Subcutaneous abdominal adipose tissue (tissue), 5 donors: Measurements from ENCODE around the gene COL18A1.
"Not testable (repeated sequence)": the region's sequence is repeated elsewhere in the genome, so short reads cannot be mapped to it uniquely, and the experiment has no call there.

Experiments used
- H3K27ac ChIP-seq: one replicate; pipeline ENCODE4 v1.7.0; 2013; ENCODE audit warnings: low read depth, mild to moderate bottlenecking, inconsistent platforms, low read length, moderate library complexity
- H3K27me3 ChIP-seq, 5 donors: one replicate each; pipeline ENCODE4 v1.7.0; 2013; ENCODE audit warnings: low read length in 5 of 5, inconsistent platforms in 1 of 5; ENCODE audit not compliant: control insufficient read depth in 5 of 5, insufficient read depth in 4 of 5
- H3K36me3 ChIP-seq, 5 donors: one replicate each; pipeline ENCODE4 v1.7.0; 2013; ENCODE audit warnings: low read length in 5 of 5; ENCODE audit not compliant: control insufficient read depth in 5 of 5, insufficient read depth in 5 of 5
- H3K4me1 ChIP-seq, 5 donors: one replicate each; pipeline ENCODE4 v1.7.0; 2013; ENCODE audit warnings: low read length in 5 of 5, mild to moderate bottlenecking in 3 of 5, moderate library complexity in 1 of 5; ENCODE audit not compliant: control insufficient read depth in 5 of 5, insufficient read depth in 5 of 5
- H3K4me3 ChIP-seq, 5 donors: one replicate each; pipeline ENCODE4 v1.7.0; 2013; ENCODE audit warnings: low read length in 5 of 5, low read depth in 1 of 5
- H3K9ac ChIP-seq, 5 donors: one replicate each; pipeline ENCODE4 v1.7.0; 2013; ENCODE audit warnings: low read length in 5 of 5, mild to moderate bottlenecking in 4 of 5, moderate library complexity in 3 of 5
- H3K9me3 ChIP-seq, 5 donors: one replicate each; pipeline ENCODE4 v1.7.0; 2013; ENCODE audit warnings: low read length in 5 of 5; ENCODE audit not compliant: control insufficient read depth in 5 of 5
- donor health status: healthy.
- donor health status: healthy.
- donor health status: healthy.
- donor health status: healthy.
- donor health status: healthy.

COL18A1 gene

GRCh38 chr21:45522381-45522780, 117.4 kb downstream of the COL18A1 start:
- Histone ChIP-seq H3K9ac (no peak overlapping the region), H3K4me1 (peaks cover 0 to 20% (median 11%) of the 10 kb centered on the region in 5 donors), H3K27me3 (no peaks in the 10 kb centered on the region), H3K9me3 (peaks cover 13 to 27% (median 18%) of the 10 kb centered on the region in 5 donors), H3K36me3 (peaks cover 3 to 25% (median 11%) of the 10 kb centered on the region in 5 donors), H3K27ac (no peak overlapping the region), H3K4me3 (no peak overlapping the region)

GRCh38 chr21:45522986-45523385, 118.0 kb downstream of the COL18A1 start:
- Histone ChIP-seq H3K4me1 (peaks cover 0 to 25% (median 14%) of the 10 kb centered on the region in 5 donors), H3K27me3 (no peaks in the 10 kb centered on the region), H3K9ac (no peak overlapping the region), H3K36me3 (peaks cover 3 to 25% (median 11%) of the 10 kb centered on the region in 5 donors), H3K4me3 (no peak overlapping the region), H3K27ac (no peak overlapping the region), H3K9me3 (peaks cover 13 to 27% (median 18%) of the 10 kb centered on the region in 5 donors)

GRCh38 chr21:45523411-45524101, 118.6 kb downstream of the COL18A1 start:
- Histone ChIP-seq H3K9ac (no peak overlapping the region), H3K27me3 (no peaks in the 10 kb centered on the region), H3K4me3 (no peak overlapping the region), H3K4me1 (peaks cover 0 to 30% (median 20%) of the 10 kb centered on the region in 5 donors), H3K27ac (no peak overlapping the region), H3K9me3 (peaks cover 13 to 27% (median 18%) of the 10 kb centered on the region in 5 donors), H3K36me3 (peaks cover 3 to 21% (median 11%) of the 10 kb centered on the region in 5 donors)

GRCh38 chr21:45524756-45525152, 119.8 kb downstream of the COL18A1 start:
- Histone ChIP-seq H3K4me3 (no peak overlapping the region), H3K36me3 (peaks cover 11 to 28% (median 15%) of the 10 kb centered on the region in 5 donors), H3K9ac (no peak overlapping the region), H3K27me3 (no peaks in the 10 kb centered on the region), H3K4me1 (peaks cover 0 to 37% (median 22%) of the 10 kb centered on the region in 5 donors), H3K9me3 (peaks cover 7 to 15% (median 11%) of the 10 kb centered on the region in 5 donors), H3K27ac (no peak overlapping the region)

GRCh38 chr21:45525153-45525909, 120.4 kb downstream of the COL18A1 start:
- no peak overlapping the region for H3K27ac ChIP-seq
- no peak overlapping the region for H3K4me3 ChIP-seq
- peak overlapping the region in 1 of 5 donors; percentile 49 for H3K9ac ChIP-seq

GRCh38 chr21:45525910-45526306, 120.9 kb downstream of the COL18A1 start:
- H3K27ac ChIP-seq = no peak overlapping the region
- H3K9ac ChIP-seq = no peak overlapping the region
- H3K4me1 ChIP-seq = peaks cover 0 to 39% (median 22%) of the 10 kb centered on the region in 5 donors
- H3K36me3 ChIP-seq = peaks cover 8 to 37% (median 17%) of the 10 kb centered on the region in 5 donors
- no peaks in the 10 kb centered on the region for H3K27me3 ChIP-seq
- H3K9me3 ChIP-seq = peaks cover 0 to 5% (median 4%) of the 10 kb centered on the region in 5 donors
- no peak overlapping the region for H3K4me3 ChIP-seq

More at GRCh38 chr21:45525153-45525909, 120.4 kb downstream of the COL18A1 start:
- no peaks in the 10 kb centered on the region for H3K27me3 ChIP-seq
- peaks cover 3 to 11% (median 6%) of the 10 kb centered on the region in 5 donors for H3K9me3 ChIP-seq
- H3K4me1 ChIP-seq = peaks cover 0 to 39% (median 22%) of the 10 kb centered on the region in 5 donors
- H3K36me3 ChIP-seq = peaks cover 10 to 34% (median 19%) of the 10 kb centered on the region in 5 donors

GRCh38 chr21:45527151-45527999, 122.4 kb downstream of the COL18A1 start:
- not testable (repeated sequence) for H3K27ac ChIP-seq, H3K9ac ChIP-seq, H3K4me3 ChIP-seq, H3K27me3 ChIP-seq, H3K9me3 ChIP-seq
- Histone ChIP-seq H3K4me1 (peaks cover 0 to 44% (median 22%) of the 10 kb centered on the region in 5 donors), H3K36me3 (peaks cover 0 to 44% (median 21%) of the 10 kb centered on the region in 5 donors)

- no peaks in the 10 kb centered on the region for H3K27me3 ChIP-seq
- H3K27ac ChIP-seq = no peak overlapping the region
- no peaks in the 10 kb centered on the region for H3K9me3 ChIP-seq
- no peak overlapping the region for H3K4me3 ChIP-seq
- H3K4me1 ChIP-seq = peaks cover 0 to 49% (median 24%) of the 10 kb centered on the region in 5 donors
- peaks cover 0 to 37% (median 19%) of the 10 kb centered on the region in 5 donors for H3K36me3 ChIP-seq
- peak overlapping the region in 1 of 5 donors; percentile 52 for H3K9ac ChIP-seq
These were observed 123.2 kb downstream of the COL18A1 start for GRCh38 chr21:45528028-45528705.
